ENCODE data around the gene GGCX. TPM values are rescaled to one million over a fixed set of nuclear protein-coding genes. Genes with fewer than 3 reads are reported as not detected.

Gene GGCX
- total and polyA plus RNA-seq, 2 of the 13 experiments (the other 11 are each of a cell fraction or from before 2014, with no cell fraction given): 72.5 to 103 TPM

DNA sequence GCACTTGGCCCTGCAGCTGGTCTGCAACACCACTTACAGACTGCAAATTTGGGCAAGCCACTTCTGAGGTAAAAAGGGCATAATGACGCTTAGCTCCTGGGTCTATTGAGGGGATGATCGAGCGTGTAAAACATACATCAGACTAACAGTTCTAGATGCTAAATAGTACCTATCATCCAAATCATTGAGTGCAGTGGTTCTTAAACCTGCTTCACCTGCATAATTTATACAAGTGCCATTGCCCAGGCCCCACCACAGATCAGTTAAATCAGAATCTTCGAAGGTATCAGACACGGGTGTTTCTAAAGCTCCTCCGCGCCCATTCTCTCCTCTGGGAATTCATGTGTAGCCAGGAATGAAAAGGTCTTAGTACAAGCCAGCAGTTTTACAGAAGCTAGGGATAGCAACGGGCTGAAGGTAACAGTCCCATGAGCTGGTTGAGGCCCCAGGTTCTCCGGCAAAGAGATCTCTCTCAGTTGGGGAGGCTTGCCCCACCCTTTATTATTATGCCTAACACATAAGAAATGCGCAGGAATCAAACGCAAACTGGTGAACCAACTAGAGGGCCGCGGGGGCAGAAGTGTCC lies 33.5 kb upstream of the GGCX start (continued):
- TF ChIP-seq, protein P1, sequence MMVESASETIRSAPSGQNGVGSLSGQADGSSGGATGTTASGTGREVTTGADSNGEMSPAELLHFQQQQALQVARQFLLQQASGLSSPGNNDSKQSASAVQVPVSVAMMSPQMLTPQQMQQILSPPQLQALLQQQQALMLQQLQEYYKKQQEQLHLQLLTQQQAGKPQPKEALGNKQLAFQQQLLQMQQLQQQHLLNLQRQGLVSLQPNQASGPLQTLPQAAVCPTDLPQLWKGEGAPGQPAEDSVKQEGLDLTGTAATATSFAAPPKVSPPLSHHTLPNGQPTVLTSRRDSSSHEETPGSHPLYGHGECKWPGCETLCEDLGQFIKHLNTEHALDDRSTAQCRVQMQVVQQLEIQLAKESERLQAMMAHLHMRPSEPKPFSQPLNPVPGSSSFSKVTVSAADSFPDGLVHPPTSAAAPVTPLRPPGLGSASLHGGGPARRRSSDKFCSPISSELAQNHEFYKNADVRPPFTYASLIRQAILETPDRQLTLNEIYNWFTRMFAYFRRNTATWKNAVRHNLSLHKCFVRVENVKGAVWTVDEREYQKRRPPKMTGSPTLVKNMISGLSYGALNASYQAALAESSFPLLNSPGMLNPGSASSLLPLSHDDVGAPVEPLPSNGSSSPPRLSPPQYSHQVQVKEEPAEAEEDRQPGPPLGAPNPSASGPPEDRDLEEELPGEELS (CRISPR knock-in tag; IDR thresholded peaks at IDR 0.05): no peak
- TF ChIP-seq, protein P2, sequence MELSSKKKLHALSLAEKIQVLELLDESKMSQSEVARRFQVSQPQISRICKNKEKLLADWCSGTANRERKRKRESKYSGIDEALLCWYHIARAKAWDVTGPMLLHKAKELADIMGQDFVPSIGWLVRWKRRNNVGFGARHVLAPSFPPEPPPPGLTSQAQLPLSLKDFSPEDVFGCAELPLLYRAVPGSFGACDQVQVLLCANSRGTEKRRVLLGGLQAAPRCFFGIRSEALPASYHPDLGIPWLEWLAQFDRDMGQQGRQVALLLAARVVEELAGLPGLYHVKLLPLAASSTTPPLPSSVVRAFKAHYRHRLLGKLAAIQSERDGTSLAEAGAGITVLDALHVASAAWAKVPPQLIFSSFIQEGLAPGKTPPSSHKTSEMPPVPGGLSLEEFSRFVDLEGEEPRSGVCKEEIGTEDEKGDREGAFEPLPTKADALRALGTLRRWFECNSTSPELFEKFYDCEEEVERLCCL (CRISPR knock-in tag; IDR thresholded peaks at IDR 0.05; ENCODE audit: borderline replicate concordance): no peak
- no peak for TF ChIP-seq ZNF124 (CRISPR knock-in tag; IDR thresholded peaks at IDR 0.05)
- TF ChIP-seq, protein P3, sequence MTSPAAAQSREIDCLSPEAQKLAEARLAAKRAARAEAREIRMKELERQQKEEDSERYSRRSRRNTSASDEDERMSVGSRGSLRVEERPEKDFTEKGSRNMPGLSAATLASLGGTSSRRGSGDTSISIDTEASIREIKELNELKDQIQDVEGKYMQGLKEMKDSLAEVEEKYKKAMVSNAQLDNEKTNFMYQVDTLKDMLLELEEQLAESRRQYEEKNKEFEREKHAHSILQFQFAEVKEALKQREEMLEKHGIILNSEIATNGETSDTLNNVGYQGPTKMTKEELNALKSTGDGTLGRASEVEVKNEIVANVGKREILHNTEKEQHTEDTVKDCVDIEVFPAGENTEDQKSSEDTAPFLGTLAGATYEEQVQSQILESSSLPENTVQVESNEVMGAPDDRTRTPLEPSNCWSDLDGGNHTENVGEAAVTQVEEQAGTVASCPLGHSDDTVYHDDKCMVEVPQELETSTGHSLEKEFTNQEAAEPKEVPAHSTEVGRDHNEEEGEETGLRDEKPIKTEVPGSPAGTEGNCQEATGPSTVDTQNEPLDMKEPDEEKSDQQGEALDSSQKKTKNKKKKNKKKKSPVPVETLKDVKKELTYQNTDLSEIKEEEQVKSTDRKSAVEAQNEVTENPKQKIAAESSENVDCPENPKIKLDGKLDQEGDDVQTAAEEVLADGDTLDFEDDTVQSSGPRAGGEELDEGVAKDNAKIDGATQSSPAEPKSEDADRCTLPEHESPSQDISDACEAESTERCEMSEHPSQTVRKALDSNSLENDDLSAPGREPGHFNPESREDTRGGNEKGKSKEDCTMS (CRISPR knock-in tag; conservative IDR thresholded peaks at IDR 0.05): no peak
- TF ChIP-seq ZMAT3 (CRISPR knock-in tag; conservative IDR thresholded peaks at IDR 0.05): 0 out of 2 replicates have a peak, but pooled peaks have one; percentile 39
- TF ChIP-seq ZNF44 (CRISPR knock-in tag; IDR thresholded peaks at IDR 0.05): 0 out of 2 replicates have a peak, but pooled peaks have one; percentile 1
- TF ChIP-seq TCF12 (IDR thresholded peaks at IDR 0.05): no peak
- 0 out of 2 replicates have a peak, but pooled peaks have one; percentile 48 for TF ChIP-seq TCF12 (CRISPR knock-in tag; IDR thresholded peaks at IDR 0.05)
- TF ChIP-seq CBX5 (CRISPR knock-in tag; IDR thresholded peaks at IDR 0.05; ENCODE audit: borderline replicate concordance): no peak
- TF ChIP-seq, protein P4, sequence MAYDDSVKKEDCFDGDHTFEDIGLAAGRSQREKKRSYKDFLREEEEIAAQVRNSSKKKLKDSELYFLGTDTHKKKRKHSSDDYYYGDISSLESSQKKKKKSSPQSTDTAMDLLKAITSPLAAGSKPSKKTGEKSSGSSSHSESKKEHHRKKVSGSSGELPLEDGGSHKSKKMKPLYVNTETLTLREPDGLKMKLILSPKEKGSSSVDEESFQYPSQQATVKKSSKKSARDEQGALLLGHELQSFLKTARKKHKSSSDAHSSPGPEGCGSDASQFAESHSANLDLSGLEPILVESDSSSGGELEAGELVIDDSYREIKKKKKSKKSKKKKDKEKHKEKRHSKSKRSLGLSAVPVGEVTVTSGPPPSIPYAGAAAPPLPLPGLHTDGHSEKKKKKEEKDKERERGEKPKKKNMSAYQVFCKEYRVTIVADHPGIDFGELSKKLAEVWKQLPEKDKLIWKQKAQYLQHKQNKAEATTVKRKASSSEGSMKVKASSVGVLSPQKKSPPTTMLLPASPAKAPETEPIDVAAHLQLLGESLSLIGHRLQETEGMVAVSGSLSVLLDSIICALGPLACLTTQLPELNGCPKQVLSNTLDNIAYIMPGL (CRISPR knock-in tag; IDR thresholded peaks at IDR 0.05; ENCODE audit: borderline replicate concordance in 1 of 2, low read depth in 1 of 2): 0 out of 4 replicates have a peak, but pooled peaks of 1 of the 2 experiments have one; percentile 6
- TF ChIP-seq, protein P5, sequence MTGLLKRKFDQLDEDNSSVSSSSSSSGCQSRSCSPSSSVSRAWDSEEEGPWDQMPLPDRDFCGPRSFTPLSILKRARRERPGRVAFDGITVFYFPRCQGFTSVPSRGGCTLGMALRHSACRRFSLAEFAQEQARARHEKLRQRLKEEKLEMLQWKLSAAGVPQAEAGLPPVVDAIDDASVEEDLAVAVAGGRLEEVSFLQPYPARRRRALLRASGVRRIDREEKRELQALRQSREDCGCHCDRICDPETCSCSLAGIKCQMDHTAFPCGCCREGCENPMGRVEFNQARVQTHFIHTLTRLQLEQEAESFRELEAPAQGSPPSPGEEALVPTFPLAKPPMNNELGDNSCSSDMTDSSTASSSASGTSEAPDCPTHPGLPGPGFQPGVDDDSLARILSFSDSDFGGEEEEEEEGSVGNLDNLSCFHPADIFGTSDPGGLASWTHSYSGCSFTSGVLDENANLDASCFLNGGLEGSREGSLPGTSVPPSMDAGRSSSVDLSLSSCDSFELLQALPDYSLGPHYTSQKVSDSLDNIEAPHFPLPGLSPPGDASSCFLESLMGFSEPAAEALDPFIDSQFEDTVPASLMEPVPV (CRISPR knock-in tag; IDR thresholded peaks at IDR 0.05): peak; percentile 4; the same call in 1 of the 2 replicates
- TF ChIP-seq PHF5A (CRISPR knock-in tag; IDR thresholded peaks at IDR 0.05; ENCODE audit: low read depth, unreplicated experiment): no peak

All from HepG2 (cell line).